ENCODE data around the gene PCDH9. TPM values are rescaled to one million over a fixed set of nuclear protein-coding genes. Genes with fewer than 3 reads are reported as not detected.

PCDH9 gene
- total and polyA plus RNA-seq, 2 experiments from 2014 or later = 0.31 to 0.52 TPM

DNA sequence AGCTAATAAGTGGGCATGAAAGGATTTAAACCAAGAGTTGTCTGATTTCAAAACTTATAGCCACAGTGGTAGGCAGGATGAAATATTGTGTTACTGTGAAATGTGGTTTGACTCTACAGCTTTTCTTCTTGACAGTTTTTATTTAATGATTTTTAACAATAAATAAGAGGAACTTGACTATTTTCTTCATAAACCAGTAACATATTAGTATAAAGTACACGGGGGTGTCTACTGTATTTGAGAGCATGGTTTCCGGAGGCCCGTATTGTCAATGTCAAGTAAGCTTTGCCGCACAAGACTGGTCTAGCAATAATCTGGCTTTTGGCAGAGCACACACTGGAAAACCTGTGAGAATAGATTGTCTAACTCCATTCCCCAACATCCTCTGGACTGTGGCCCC, 894.5 kb downstream of the PCDH9 start:
- Histone ChIP-seq H3K27me3 (ENCODE audit: insufficient read depth) (no peaks in the 10 kb centered on the region), H3K36me3 (ENCODE audit: insufficient read depth) (no peaks in the 10 kb centered on the region), H3K27ac (ENCODE audit: low read depth) (no peak overlapping the region), H2AFZ (no peak overlapping the region), H3K9me2 (ENCODE audit: insufficient read depth) (no peaks in the 10 kb centered on the region), H3K79me2 (replicated peaks; ENCODE audit: insufficient read depth) (no peaks in the 10 kb centered on the region), H3K4me1 (ENCODE audit: insufficient read depth) (no peaks in the 10 kb centered on the region), H3K4me3 (no peak overlapping the region), H4K20me1 (replicated peaks; ENCODE audit: insufficient read depth) (no peaks in the 10 kb centered on the region), H3K4me2 (no peak overlapping the region), H3F3A (replicated peaks; ENCODE audit: low read depth) (no peaks in the 10 kb centered on the region)
- Mint-ChIP-seq H3K27me3 (ENCODE audit: insufficient read depth, low read depth, poor library complexity) (no peaks in the 10 kb centered on the region), H3K4me1 (no peaks in the 10 kb centered on the region), H3K36me3 (ENCODE audit: low read depth) (no peaks in the 10 kb centered on the region), H3K27ac (no peak overlapping the region), H3K9me3 (no peaks in the 10 kb centered on the region), H3K4me3 (no peak overlapping the region)
- TF ChIP-seq EZH2phosphoT487 (IDR thresholded peaks at IDR 0.05; ENCODE audit: unreplicated experiment) (no peak), ZNF331 (CRISPR knock-in tag; IDR thresholded peaks at IDR 0.05; ENCODE audit: low read depth) (no peak), STAT1 (IDR thresholded peaks at IDR 0.05; ENCODE audit: unreplicated experiment) (no peak), EZH2 (IDR thresholded peaks at IDR 0.05; ENCODE audit: low read depth, unreplicated experiment) (no peak), NANOG (IDR thresholded peaks at IDR 0.05; ENCODE audit: borderline replicate concordance) (no peak), ZNF114 (CRISPR knock-in tag; IDR thresholded peaks at IDR 0.05) (no peak), JUNB (IDR thresholded peaks at IDR 0.05; ENCODE audit: unreplicated experiment) (no peak), CREB1 (CRISPR knock-in tag; IDR thresholded peaks at IDR 0.05; ENCODE audit: low read depth) (no peak), POLR2AphosphoS5 (IDR thresholded peaks at IDR 0.05; ENCODE audit: low read depth) (no peak)
- TF ChIP-seq, protein P1, sequence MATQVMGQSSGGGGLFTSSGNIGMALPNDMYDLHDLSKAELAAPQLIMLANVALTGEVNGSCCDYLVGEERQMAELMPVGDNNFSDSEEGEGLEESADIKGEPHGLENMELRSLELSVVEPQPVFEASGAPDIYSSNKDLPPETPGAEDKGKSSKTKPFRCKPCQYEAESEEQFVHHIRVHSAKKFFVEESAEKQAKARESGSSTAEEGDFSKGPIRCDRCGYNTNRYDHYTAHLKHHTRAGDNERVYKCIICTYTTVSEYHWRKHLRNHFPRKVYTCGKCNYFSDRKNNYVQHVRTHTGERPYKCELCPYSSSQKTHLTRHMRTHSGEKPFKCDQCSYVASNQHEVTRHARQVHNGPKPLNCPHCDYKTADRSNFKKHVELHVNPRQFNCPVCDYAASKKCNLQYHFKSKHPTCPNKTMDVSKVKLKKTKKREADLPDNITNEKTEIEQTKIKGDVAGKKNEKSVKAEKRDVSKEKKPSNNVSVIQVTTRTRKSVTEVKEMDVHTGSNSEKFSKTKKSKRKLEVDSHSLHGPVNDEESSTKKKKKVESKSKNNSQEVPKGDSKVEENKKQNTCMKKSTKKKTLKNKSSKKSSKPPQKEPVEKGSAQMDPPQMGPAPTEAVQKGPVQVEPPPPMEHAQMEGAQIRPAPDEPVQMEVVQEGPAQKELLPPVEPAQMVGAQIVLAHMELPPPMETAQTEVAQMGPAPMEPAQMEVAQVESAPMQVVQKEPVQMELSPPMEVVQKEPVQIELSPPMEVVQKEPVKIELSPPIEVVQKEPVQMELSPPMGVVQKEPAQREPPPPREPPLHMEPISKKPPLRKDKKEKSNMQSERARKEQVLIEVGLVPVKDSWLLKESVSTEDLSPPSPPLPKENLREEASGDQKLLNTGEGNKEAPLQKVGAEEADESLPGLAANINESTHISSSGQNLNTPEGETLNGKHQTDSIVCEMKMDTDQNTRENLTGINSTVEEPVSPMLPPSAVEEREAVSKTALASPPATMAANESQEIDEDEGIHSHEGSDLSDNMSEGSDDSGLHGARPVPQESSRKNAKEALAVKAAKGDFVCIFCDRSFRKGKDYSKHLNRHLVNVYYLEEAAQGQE (IDR thresholded peaks at IDR 0.05; ENCODE audit: unreplicated experiment) = no peak
- TF ChIP-seq, protein P2, sequence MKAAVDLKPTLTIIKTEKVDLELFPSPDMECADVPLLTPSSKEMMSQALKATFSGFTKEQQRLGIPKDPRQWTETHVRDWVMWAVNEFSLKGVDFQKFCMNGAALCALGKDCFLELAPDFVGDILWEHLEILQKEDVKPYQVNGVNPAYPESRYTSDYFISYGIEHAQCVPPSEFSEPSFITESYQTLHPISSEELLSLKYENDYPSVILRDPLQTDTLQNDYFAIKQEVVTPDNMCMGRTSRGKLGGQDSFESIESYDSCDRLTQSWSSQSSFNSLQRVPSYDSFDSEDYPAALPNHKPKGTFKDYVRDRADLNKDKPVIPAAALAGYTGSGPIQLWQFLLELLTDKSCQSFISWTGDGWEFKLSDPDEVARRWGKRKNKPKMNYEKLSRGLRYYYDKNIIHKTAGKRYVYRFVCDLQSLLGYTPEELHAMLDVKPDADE (IDR thresholded peaks at IDR 0.05) = no peak
- TF ChIP-seq, protein P3, sequence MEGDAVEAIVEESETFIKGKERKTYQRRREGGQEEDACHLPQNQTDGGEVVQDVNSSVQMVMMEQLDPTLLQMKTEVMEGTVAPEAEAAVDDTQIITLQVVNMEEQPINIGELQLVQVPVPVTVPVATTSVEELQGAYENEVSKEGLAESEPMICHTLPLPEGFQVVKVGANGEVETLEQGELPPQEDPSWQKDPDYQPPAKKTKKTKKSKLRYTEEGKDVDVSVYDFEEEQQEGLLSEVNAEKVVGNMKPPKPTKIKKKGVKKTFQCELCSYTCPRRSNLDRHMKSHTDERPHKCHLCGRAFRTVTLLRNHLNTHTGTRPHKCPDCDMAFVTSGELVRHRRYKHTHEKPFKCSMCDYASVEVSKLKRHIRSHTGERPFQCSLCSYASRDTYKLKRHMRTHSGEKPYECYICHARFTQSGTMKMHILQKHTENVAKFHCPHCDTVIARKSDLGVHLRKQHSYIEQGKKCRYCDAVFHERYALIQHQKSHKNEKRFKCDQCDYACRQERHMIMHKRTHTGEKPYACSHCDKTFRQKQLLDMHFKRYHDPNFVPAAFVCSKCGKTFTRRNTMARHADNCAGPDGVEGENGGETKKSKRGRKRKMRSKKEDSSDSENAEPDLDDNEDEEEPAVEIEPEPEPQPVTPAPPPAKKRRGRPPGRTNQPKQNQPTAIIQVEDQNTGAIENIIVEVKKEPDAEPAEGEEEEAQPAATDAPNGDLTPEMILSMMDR (conservative IDR thresholded peaks at IDR 0.05; ENCODE audit: low read depth in 2 of 2) = no peak
- TF ChIP-seq, protein P4, sequence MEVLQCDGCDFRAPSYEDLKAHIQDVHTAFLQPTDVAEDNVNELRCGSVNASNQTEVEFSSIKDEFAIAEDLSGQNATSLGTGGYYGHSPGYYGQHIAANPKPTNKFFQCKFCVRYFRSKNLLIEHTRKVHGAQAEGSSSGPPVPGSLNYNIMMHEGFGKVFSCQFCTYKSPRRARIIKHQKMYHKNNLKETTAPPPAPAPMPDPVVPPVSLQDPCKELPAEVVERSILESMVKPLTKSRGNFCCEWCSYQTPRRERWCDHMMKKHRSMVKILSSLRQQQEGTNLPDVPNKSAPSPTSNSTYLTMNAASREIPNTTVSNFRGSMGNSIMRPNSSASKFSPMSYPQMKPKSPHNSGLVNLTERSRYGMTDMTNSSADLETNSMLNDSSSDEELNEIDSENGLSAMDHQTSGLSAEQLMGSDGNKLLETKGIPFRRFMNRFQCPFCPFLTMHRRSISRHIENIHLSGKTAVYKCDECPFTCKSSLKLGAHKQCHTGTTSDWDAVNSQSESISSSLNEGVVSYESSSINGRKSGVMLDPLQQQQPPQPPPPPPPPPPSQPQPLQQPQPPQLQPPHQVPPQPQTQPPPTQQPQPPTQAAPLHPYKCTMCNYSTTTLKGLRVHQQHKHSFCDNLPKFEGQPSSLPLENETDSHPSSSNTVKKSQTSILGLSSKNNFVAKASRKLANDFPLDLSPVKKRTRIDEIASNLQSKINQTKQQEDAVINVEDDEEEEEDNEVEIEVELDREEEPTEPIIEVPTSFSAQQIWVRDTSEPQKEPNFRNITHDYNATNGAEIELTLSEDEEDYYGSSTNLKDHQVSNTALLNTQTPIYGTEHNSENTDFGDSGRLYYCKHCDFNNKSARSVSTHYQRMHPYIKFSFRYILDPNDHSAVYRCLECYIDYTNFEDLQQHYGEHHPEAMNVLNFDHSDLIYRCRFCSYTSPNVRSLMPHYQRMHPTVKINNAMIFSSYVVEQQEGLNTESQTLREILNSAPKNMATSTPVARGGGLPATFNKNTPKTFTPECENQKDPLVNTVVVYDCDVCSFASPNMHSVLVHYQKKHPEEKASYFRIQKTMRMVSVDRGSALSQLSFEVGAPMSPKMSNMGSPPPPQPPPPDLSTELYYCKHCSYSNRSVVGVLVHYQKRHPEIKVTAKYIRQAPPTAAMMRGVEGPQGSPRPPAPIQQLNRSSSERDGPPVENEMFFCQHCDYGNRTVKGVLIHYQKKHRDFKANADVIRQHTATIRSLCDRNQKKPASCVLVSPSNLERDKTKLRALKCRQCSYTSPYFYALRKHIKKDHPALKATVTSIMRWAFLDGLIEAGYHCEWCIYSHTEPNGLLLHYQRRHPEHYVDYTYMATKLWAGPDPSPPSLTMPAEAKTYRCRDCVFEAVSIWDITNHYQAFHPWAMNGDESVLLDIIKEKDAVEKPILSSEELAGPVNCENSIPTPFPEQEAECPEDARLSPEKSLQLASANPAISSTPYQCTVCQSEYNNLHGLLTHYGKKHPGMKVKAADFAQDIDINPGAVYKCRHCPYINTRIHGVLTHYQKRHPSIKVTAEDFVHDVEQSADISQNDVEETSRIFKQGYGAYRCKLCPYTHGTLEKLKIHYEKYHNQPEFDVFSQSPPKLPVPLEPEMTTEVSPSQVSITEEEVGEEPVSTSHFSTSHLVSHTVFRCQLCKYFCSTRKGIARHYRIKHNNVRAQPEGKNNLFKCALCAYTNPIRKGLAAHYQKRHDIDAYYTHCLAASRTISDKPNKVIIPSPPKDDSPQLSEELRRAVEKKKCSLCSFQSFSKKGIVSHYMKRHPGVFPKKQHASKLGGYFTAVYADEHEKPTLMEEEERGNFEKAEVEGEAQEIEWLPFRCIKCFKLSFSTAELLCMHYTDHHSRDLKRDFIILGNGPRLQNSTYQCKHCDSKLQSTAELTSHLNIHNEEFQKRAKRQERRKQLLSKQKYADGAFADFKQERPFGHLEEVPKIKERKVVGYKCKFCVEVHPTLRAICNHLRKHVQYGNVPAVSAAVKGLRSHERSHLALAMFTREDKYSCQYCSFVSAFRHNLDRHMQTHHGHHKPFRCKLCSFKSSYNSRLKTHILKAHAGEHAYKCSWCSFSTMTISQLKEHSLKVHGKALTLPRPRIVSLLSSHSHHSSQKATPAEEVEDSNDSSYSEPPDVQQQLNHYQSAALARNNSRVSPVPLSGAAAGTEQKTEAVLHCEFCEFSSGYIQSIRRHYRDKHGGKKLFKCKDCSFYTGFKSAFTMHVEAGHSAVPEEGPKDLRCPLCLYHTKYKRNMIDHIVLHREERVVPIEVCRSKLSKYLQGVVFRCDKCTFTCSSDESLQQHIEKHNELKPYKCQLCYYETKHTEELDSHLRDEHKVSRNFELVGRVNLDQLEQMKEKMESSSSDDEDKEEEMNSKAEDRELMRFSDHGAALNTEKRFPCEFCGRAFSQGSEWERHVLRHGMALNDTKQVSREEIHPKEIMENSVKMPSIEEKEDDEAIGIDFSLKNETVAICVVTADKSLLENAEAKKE (CRISPR knock-in tag; IDR thresholded peaks at IDR 0.05) = no peak
- DNase-seq (ENCODE audit: low spot score) (no peak), ATAC-seq (no peak)

Data from GM23338 (cell line).